ENCODE measurements around the gene ERAP2. TPM values are rescaled to one million over a fixed set of nuclear protein-coding genes. Genes with fewer than 3 reads are reported as not detected.
A peak's percentile ranks its signal among the peaks of the same experiment; 100 is the strongest.
"Not testable (repeated sequence)": the region's sequence is repeated elsewhere in the genome, so short reads cannot be mapped to it uniquely, and the experiment has no call there.

The ERAP2 gene
- polyA plus RNA-seq, 1 donor (not counting 4 experiments of a cell fraction or from before 2014, with no cell fraction given), result 41.0 TPM

DNA sequence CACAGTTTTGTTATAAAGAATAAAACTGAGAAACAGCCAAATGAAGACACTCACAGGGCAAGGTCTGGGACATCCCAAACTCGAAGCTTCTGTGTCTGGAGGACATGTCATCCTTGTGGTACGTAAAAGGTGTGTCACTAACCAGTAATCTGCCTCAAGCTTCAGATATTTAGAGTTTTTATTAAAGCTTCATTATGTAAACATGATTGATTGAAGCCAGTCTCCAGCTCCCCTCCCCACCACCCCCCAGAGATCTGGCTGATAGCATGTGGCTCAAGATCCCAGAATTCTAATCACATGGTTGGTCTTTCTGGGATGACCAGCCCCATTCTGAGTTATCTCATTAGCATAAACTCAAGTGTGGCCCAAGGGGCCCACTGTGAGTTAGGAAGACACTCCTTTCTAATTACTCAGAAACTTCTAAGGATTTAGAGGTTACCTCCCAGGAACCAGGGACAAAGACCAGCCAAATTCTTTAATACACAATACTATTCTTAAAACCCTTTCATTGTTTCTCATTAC is 37.2 kb upstream of the ERAP2 start:
- TF ChIP-seq EZH2 (IDR thresholded peaks at IDR 0.05; ENCODE audit: low read length), result no peak
- TF ChIP-seq, protein P1, sequence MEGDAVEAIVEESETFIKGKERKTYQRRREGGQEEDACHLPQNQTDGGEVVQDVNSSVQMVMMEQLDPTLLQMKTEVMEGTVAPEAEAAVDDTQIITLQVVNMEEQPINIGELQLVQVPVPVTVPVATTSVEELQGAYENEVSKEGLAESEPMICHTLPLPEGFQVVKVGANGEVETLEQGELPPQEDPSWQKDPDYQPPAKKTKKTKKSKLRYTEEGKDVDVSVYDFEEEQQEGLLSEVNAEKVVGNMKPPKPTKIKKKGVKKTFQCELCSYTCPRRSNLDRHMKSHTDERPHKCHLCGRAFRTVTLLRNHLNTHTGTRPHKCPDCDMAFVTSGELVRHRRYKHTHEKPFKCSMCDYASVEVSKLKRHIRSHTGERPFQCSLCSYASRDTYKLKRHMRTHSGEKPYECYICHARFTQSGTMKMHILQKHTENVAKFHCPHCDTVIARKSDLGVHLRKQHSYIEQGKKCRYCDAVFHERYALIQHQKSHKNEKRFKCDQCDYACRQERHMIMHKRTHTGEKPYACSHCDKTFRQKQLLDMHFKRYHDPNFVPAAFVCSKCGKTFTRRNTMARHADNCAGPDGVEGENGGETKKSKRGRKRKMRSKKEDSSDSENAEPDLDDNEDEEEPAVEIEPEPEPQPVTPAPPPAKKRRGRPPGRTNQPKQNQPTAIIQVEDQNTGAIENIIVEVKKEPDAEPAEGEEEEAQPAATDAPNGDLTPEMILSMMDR (optimal IDR thresholded peaks at IDR 0.05 in 1 of 3, IDR thresholded peaks at IDR 0.05 in 1 of 3, conservative IDR thresholded peaks at IDR 0.05 in 1 of 3; ENCODE audit: extremely low read depth in 1 of 3, insufficient read depth in 2 of 3, low read length in 3 of 3), result no peak
- no peaks in the 10 kb centered on the region for H3K9me1 ChIP-seq (ENCODE audit: control insufficient read depth, extremely low read depth, insufficient read depth, low read length)
- H3K9ac ChIP-seq (ENCODE audit: control insufficient read depth, extremely low read depth, insufficient read depth, low read length), result no peak overlapping the region
- H3K4me3 ChIP-seq (ENCODE audit: control insufficient read depth in 2 of 3, extremely low read depth in 1 of 3, insufficient read depth in 2 of 3, low read depth in 1 of 3, low read length in 3 of 3), result no peak overlapping the region
- no peaks in the 10 kb centered on the region for H4K20me1 ChIP-seq (ENCODE audit: control insufficient read depth, extremely low read depth, insufficient read depth, low read length)
- no peak overlapping the region for H3K27ac ChIP-seq (ENCODE audit: control insufficient read depth, insufficient read depth, low read length)
- no peaks in the 10 kb centered on the region for H3K79me2 ChIP-seq (ENCODE audit: control insufficient read depth, insufficient read depth, low read length)
- FAIRE-seq (peak; percentile 32), DNase-seq (ENCODE audit: low read depth, low spot score) (no peak)
- H3K9me3 ChIP-seq (ENCODE audit: control insufficient read depth, low read depth, low read length), result no peaks in the 10 kb centered on the region
- H3K4me2 ChIP-seq (ENCODE audit: control insufficient read depth, extremely low read depth, insufficient read depth, low read depth, low read length), result no peak overlapping the region
- no peaks in the 10 kb centered on the region for H3K27me3 ChIP-seq (ENCODE audit: control insufficient read depth, extremely low read depth, insufficient read depth, low read length)
- H2AFZ ChIP-seq (ENCODE audit: control insufficient read depth, low read length), result peak overlapping the region; percentile 66
- dilution Hi-C loops (cut with MboI; ENCODE audit: extremely low pct_ligation_motif_present, low sequenced_read_pairs), result no loop called here
- H3K36me3 ChIP-seq (ENCODE audit: control insufficient read depth in 2 of 2, extremely low read depth in 1 of 2, insufficient read depth in 2 of 2, low read length in 2 of 2), result no peaks in the 10 kb centered on the region
- peaks cover 23% of the 10 kb centered on the region for H3K4me1 ChIP-seq (ENCODE audit: control insufficient read depth, extremely low read depth, insufficient read depth, low read length)

DNA sequence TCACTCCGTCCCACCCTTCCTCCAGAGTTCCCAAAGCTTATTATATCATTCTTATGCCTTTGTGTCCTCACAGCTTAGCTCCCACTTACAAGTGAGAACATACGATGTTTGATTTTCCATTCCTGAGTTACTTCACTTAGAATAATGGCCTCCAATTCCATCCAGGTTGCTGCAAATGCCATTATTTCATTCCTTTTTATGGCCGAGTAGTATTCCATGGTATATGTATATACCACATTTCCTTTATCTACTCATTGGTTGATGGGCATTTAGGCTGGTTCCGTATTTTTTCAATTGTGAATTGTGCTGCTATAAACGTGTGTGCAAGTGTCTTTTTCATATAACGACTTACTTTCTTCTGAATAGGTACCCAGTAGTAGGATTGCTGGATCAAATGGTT is 34.4 kb upstream of the ERAP2 start:
- H3K4me3 ChIP-seq (ENCODE audit: control insufficient read depth in 2 of 3, extremely low read depth in 1 of 3, insufficient read depth in 2 of 3, low read depth in 1 of 3, low read length in 3 of 3); H3K27me3 ChIP-seq (ENCODE audit: control insufficient read depth, extremely low read depth, insufficient read depth, low read length); H3K4me2 ChIP-seq (ENCODE audit: control insufficient read depth, extremely low read depth, insufficient read depth, low read depth, low read length); H3K27ac ChIP-seq (ENCODE audit: control insufficient read depth, insufficient read depth, low read length); H2AFZ ChIP-seq (ENCODE audit: control insufficient read depth, low read length); H3K79me2 ChIP-seq (ENCODE audit: control insufficient read depth, insufficient read depth, low read length); FAIRE-seq; H4K20me1 ChIP-seq (ENCODE audit: control insufficient read depth, extremely low read depth, insufficient read depth, low read length); H3K9me1 ChIP-seq (ENCODE audit: control insufficient read depth, extremely low read depth, insufficient read depth, low read length); H3K9ac ChIP-seq (ENCODE audit: control insufficient read depth, extremely low read depth, insufficient read depth, low read length); H3K36me3 ChIP-seq (ENCODE audit: control insufficient read depth in 2 of 2, extremely low read depth in 1 of 2, insufficient read depth in 2 of 2, low read length in 2 of 2); H3K9me3 ChIP-seq (ENCODE audit: control insufficient read depth, low read depth, low read length); dilution Hi-C loops (cut with MboI; ENCODE audit: extremely low pct_ligation_motif_present, low sequenced_read_pairs); DNase-seq (ENCODE audit: low read depth, low spot score): not testable (repeated sequence)
- H3K4me1 ChIP-seq (ENCODE audit: control insufficient read depth, extremely low read depth, insufficient read depth, low read length), result peaks cover 31% of the 10 kb centered on the region

DNA sequence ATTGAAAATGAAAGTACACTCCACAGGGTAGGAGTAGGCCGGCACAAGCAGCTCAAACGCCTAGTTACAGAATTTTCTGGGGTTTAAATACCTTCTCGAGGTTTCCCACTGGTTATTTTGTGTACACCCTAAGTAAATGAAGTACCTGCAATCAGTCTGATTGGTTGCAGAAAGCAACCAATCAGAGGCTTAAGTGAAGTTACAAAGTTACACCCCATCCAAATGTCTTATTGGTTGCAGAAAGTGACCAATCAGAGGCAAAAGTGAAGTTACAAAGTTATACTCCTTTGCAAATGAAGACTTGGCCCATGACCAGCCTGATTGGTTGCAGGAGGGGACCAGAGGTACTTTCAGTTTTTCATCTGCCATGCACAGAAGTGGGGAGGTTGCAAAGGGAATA is 33.2 kb upstream of the ERAP2 start:
- no peak overlapping the region for H3K27ac ChIP-seq (ENCODE audit: control insufficient read depth, insufficient read depth, low read length)
- no peaks in the 10 kb centered on the region for H3K27me3 ChIP-seq (ENCODE audit: control insufficient read depth, extremely low read depth, insufficient read depth, low read length)
- H4K20me1 ChIP-seq (ENCODE audit: control insufficient read depth, extremely low read depth, insufficient read depth, low read length), result no peaks in the 10 kb centered on the region
- H3K4me3 ChIP-seq (ENCODE audit: control insufficient read depth in 2 of 3, extremely low read depth in 1 of 3, insufficient read depth in 2 of 3, low read depth in 1 of 3, low read length in 3 of 3), result no peak overlapping the region
- TF ChIP-seq EZH2 (IDR thresholded peaks at IDR 0.05; ENCODE audit: low read length), result no peak
- TF ChIP-seq, protein P1 (optimal IDR thresholded peaks at IDR 0.05 in 1 of 3, IDR thresholded peaks at IDR 0.05 in 1 of 3, conservative IDR thresholded peaks at IDR 0.05 in 1 of 3; ENCODE audit: extremely low read depth in 1 of 3, insufficient read depth in 2 of 3, low read length in 3 of 3), result no peak
- H3K4me2 ChIP-seq (ENCODE audit: control insufficient read depth, extremely low read depth, insufficient read depth, low read depth, low read length), result peak overlapping the region; percentile 9
- no peaks in the 10 kb centered on the region for H3K9me1 ChIP-seq (ENCODE audit: control insufficient read depth, extremely low read depth, insufficient read depth, low read length)
- H3K79me2 ChIP-seq (ENCODE audit: control insufficient read depth, insufficient read depth, low read length), result no peaks in the 10 kb centered on the region
- peak overlapping the region; percentile 80 for H2AFZ ChIP-seq (ENCODE audit: control insufficient read depth, low read length)
- H3K4me1 ChIP-seq (ENCODE audit: control insufficient read depth, extremely low read depth, insufficient read depth, low read length), result peaks cover 31% of the 10 kb centered on the region
- no peak overlapping the region for H3K9ac ChIP-seq (ENCODE audit: control insufficient read depth, extremely low read depth, insufficient read depth, low read length)
- DNase-seq (ENCODE audit: low read depth, low spot score) (no peak), FAIRE-seq (peak; percentile 9)
- dilution Hi-C loops (cut with MboI; ENCODE audit: extremely low pct_ligation_motif_present, low sequenced_read_pairs), result no loop called here
- no peaks in the 10 kb centered on the region for H3K36me3 ChIP-seq (ENCODE audit: control insufficient read depth in 2 of 2, extremely low read depth in 1 of 2, insufficient read depth in 2 of 2, low read length in 2 of 2)
- H3K9me3 ChIP-seq (ENCODE audit: control insufficient read depth, low read depth, low read length), result no peaks in the 10 kb centered on the region
